BJ (cell line): ENCODE data around the gene OPTN. TPM values are rescaled to one million over a fixed set of nuclear protein-coding genes. Genes with fewer than 3 reads are reported as not detected.
A peak's percentile ranks its signal among the peaks of the same experiment; 100 is the strongest.
"Not testable (repeated sequence)": the region's sequence is repeated elsewhere in the genome, so short reads cannot be mapped to it uniquely, and the experiment has no call there.

Experiments used
- CTCF ChIA-PET: fragments of 350-600 bp; formaldehyde crosslinking; extraction: SDS; loops from one replicate; lab custom pipeline; 2021; ENCODE audit warnings: antibody characterized with exemption, inconsistent platforms; lab: Yijun Ruan, JAX
- POLR2A ChIA-PET: fragments of 300-600 bp; sonication (Branson Sonifier 250); formaldehyde crosslinking; extraction: SDS; loops from one replicate; lab custom pipeline; 2021; ENCODE audit warnings: antibody characterized with exemption; lab: Charles Lee
- DNase-seq: peaks from one replicate; pipeline ENCODE4 v3.0.0-alpha.2; 2011; ENCODE audit warnings: low read depth
- H3K27me3 ChIP-seq: 2 replicates; pipeline ENCODE4 v1.6.0; 2011; ENCODE audit warnings: low read length; ENCODE audit not compliant: control insufficient read depth, insufficient read depth
- H3K36me3 ChIP-seq: 2 replicates; pipeline ENCODE4 v1.5.1; 2011; ENCODE audit warnings: low read length; ENCODE audit not compliant: control insufficient read depth, insufficient read depth
- H3K4me3 ChIP-seq: 2 replicates; pipeline ENCODE4 v1.5.1; 2011; ENCODE audit warnings: low read depth, mild to moderate bottlenecking, control low read depth, low read length
- CTCF ChIP-seq: IDR thresholded peaks from 2 replicates; pipeline ENCODE4 v1.5.1; 2011; ENCODE audit warnings: low read depth, mild to moderate bottlenecking, control low read depth, inconsistent platforms, low read length, moderate library complexity; ENCODE audit not compliant: insufficient read depth
- polyA plus RNA-seq: library from polyadenylated mRNA; depleted of rRNA; stranded (reverse); fragments of >200 nt; gene quantifications from 2 replicates; pipeline ENCODE4 v1.2.3, GENCODE V29; 2011

OPTN gene
- polyA plus RNA-seq, 1 experiment: 58.0 TPM

GRCh38 chr10:13147161-13147560 is 47.2 kb downstream of the OPTN start:
- DNase-seq: no peak
- Histone ChIP-seq H3K4me3 (no peak overlapping the region), H3K36me3 (0 out of 2 replicates have a peak, but pooled peaks cover 2% of the 10 kb centered on the region), H3K27me3 (no peaks in the 10 kb centered on the region)
- POLR2A ChIA-PET: no interaction called here
- CTCF ChIA-PET: interaction anchor here (3.7 kb wide), 1 partner anchor 14 kb away, joined by 12 read pairs; the partner anchor contains the start of gene MCM10
- no peak for TF ChIP-seq CTCF

GRCh38 chr10:13152296-13152695 is 52.3 kb downstream of the OPTN start:
- DNase-seq: no peak
- Histone ChIP-seq H3K36me3 (no peaks in the 10 kb centered on the region), H3K27me3 (no peaks in the 10 kb centered on the region), H3K4me3 (no peak overlapping the region)
- ChIA-PET POLR2A (no interaction called here), CTCF (interaction anchor here (1.5 kb wide), 1 partner anchor 9 kb away, joined by 3 read pairs; the partner anchor contains the start of gene MCM10)
- no peak for TF ChIP-seq CTCF

GRCh38 chr10:13155860-13156259 is 55.9 kb downstream of the OPTN start:
- H3K4me3 ChIP-seq, DNase-seq, POLR2A ChIA-PET, H3K27me3 ChIP-seq, CTCF ChIA-PET, H3K36me3 ChIP-seq: not testable (repeated sequence)

- no peak for DNase-seq
- Histone ChIP-seq H3K36me3 (no peaks in the 10 kb centered on the region), H3K27me3 (no peaks in the 10 kb centered on the region), H3K4me3 (peak overlapping the region; percentile 8; the same call in 1 of the 2 replicates)
- CTCF ChIA-PET: interaction anchor here (0.7 kb wide), 1 partner anchor 58 kb away, joined by 3 read pairs; the partner anchor contains the start of gene OPTN
- no peak for TF ChIP-seq CTCF
- POLR2A ChIA-PET: no interaction called here
These were observed 58.4 kb downstream of the OPTN start for GRCh38 chr10:13158401-13158800.

GRCh38 chr10:13160934-13161856 is 61.2 kb downstream of the OPTN start, which contains the start of gene MCM10:
MCM10 (plus strand) TSS chr10:13161558; CDS start chr10:13164203, 2,645 bp downstream.
- ChIA-PET CTCF (interaction anchor here (0.6 to 3.8 kb wide), 24 partner anchors 8 to 189 kb away, joined by 3 to 29 read pairs (median 4); partner anchors contain the start of gene PHYH), POLR2A (no interaction called here)
- H3K4me3 ChIP-seq: peak within 1 kb of the TSS; percentile 69
- H3K36me3 ChIP-seq: no peaks in the 10 kb centered on the region
- no peaks in the 10 kb centered on the region for H3K27me3 ChIP-seq
- DNase-seq: peak; percentile 96
- peak; percentile 81 for TF ChIP-seq CTCF
